RWPE2 (cell line): ENCODE results near the gene TMPRSS9.
A peak's percentile ranks its signal among the peaks of the same experiment; 100 is the strongest.

Experiments
- ATAC-seq: fragments of 200-7000 bp; cut with Tn5 transposase; 3 replicates; pipeline ENCODE4 v1.9.1; 2021; ENCODE audit warnings: low read depth
- DNase-seq: peaks from one replicate; pipeline ENCODE4 v3.0.0-alpha.2; 2020; ENCODE audit warnings: low spot score
- H3K27ac ChIP-seq: fragments of 450-650 bp; 2 replicates; pipeline ENCODE4 v1.5.1; 2017; ENCODE audit warnings: mild to moderate bottlenecking; ENCODE audit not compliant: poor library complexity, severe bottlenecking
- H3K27me3 ChIP-seq: fragments of 250-450 bp; sonication (Bioruptor Pico); 2 replicates; pipeline ENCODE4 v1.5.1; 2021; ENCODE audit warnings: mild to moderate bottlenecking, moderate library complexity; ENCODE audit not compliant: insufficient read depth, poor library complexity, severe bottlenecking
- H3K36me3 ChIP-seq: fragments of 250-450 bp; sonication (Bioruptor Pico); 2 replicates; pipeline ENCODE4 v1.5.1; 2020; ENCODE audit warnings: low read depth, mild to moderate bottlenecking, moderate library complexity
- H3K4me1 ChIP-seq: fragments of 250-450 bp; sonication (Bioruptor Pico); 2 replicates; pipeline ENCODE4 v1.5.1; 2021; ENCODE audit warnings: mild to moderate bottlenecking, moderate library complexity; ENCODE audit not compliant: insufficient read depth, poor library complexity, severe bottlenecking
- H3K4me3 ChIP-seq: fragments of 250-450 bp; sonication (Bioruptor Pico); 2 replicates; pipeline ENCODE4 v1.5.1; 2021; ENCODE audit warnings: mild to moderate bottlenecking, moderate library complexity; ENCODE audit not compliant: severe bottlenecking
- H3K9me3 ChIP-seq: fragments of 250-450 bp; sonication (Bioruptor Pico); 2 replicates; pipeline ENCODE4 v1.5.1; 2021; ENCODE audit warnings: mild to moderate bottlenecking, moderate library complexity; ENCODE audit not compliant: severe bottlenecking
- CTCF ChIP-seq: fragments of 450-650 bp; IDR thresholded peaks from one replicate; pipeline ENCODE4 v1.5.1; 2017; ENCODE audit warnings: mild to moderate bottlenecking, moderate library complexity; ENCODE audit not compliant: poor library complexity, severe bottlenecking

Gene TMPRSS9

GRCh38 chr19:2424686-2425621, 64.9 kb downstream of the TMPRSS9 start:
- Histone ChIP-seq H3K27ac (no peak overlapping the region), H3K27me3 (no peaks in the 10 kb centered on the region), H3K4me1 (peaks cover 4% of the 10 kb centered on the region), H3K4me3 (no peak overlapping the region), H3K9me3 (no peaks in the 10 kb centered on the region), H3K36me3 (peaks cover 16% of the 10 kb centered on the region)
- ATAC-seq (no peak), DNase-seq (peak; percentile 55)
- TF ChIP-seq CTCF: no peak

- Histone ChIP-seq H3K4me3 (peak overlapping the region; percentile 67), H3K36me3 (peaks cover 24% of the 10 kb centered on the region), H3K9me3 (no peaks in the 10 kb centered on the region), H3K4me1 (peaks cover 4% of the 10 kb centered on the region), H3K27ac (peak overlapping the region; percentile 67), H3K27me3 (no peaks in the 10 kb centered on the region)
- no peak for ATAC-seq
- TF ChIP-seq CTCF: no peak
- DNase-seq: no peak
Observed at GRCh38 chr19:2425622-2426581, 65.8 kb downstream of the TMPRSS9 start.

- peak; percentile 59 for DNase-seq
- H3K27me3 ChIP-seq: no peaks in the 10 kb centered on the region
- H3K4me1 ChIP-seq: peaks cover 4% of the 10 kb centered on the region
- no peaks in the 10 kb centered on the region for H3K9me3 ChIP-seq
- H3K27ac ChIP-seq: peak overlapping the region; percentile 67
- H3K4me3 ChIP-seq: peak overlapping the region; percentile 67
- ATAC-seq: peak; percentile 15; the same call in 2 of the 3 replicates
- H3K36me3 ChIP-seq: peaks cover 31% of the 10 kb centered on the region
- no peak for TF ChIP-seq CTCF
Observed at GRCh38 chr19:2426611-2427428, 66.8 kb downstream of the TMPRSS9 start.

GRCh38 chr19:2427429-2428320, 67.6 kb downstream of the TMPRSS9 start, which contains the start of gene TIMM13:
TIMM13 (minus strand) TSS chr19:2427586; CDS start chr19:2427533, 53 bp downstream.
- no peaks in the 10 kb centered on the region for H3K27me3 ChIP-seq
- no peaks in the 10 kb centered on the region for H3K9me3 ChIP-seq
- peak; percentile 84 for ATAC-seq
- peak; percentile 93 for DNase-seq
- TF ChIP-seq CTCF: no peak
- H3K27ac ChIP-seq: peak within 1 kb of the TSS; percentile 67
- peak within 1 kb of the TSS; percentile 67 for H3K4me3 ChIP-seq
- peaks cover 31% of the 10 kb centered on the region for H3K36me3 ChIP-seq
- H3K4me1 ChIP-seq: peaks cover 4% of the 10 kb centered on the region
